Esophagus muscularis mucosa (tissue), 4 donors: ENCODE data around the gene POLN. TPM values are rescaled to one million over a fixed set of nuclear protein-coding genes. Genes with fewer than 3 reads are reported as not detected.

ENCODE experiments used
- DNase-seq: peaks from one replicate; pipeline ENCODE4 v3.0.0-alpha.2; 2017; ENCODE audit errors: extremely low spot score
- H3K27ac ChIP-seq, 4 donors: fragments of 200-600 bp; sonication (generic); replicated peaks in 1 of 4; 1 replicate in 3 of 4; 2 replicates in 1 of 4; pipeline ENCODE4 v1.5.1; 2016 to 2019; ENCODE audit warnings: mild to moderate bottlenecking in 1 of 4
- H3K27me3 ChIP-seq, 4 donors: fragments of 200-600 bp; sonication (generic); one replicate each; pipeline versions ENCODE4 v1.5.1 to v1.6.0; 2016 to 2019
- H3K36me3 ChIP-seq, 4 donors: fragments of 200-600 bp; sonication (generic); one replicate each; pipeline ENCODE4 v1.5.1; 2016 to 2019
- H3K4me1 ChIP-seq, 4 donors: fragments of 200-600 bp; sonication (generic); one replicate each; pipeline ENCODE4 v1.5.1; 2016 to 2019
- H3K4me3 ChIP-seq, 4 donors: fragments of 200-600 bp; sonication (generic); 1 replicate in 2 of 4; 2 replicates in 2 of 4; pipeline ENCODE4 v1.5.1; 2016 to 2019; ENCODE audit warnings: mild to moderate bottlenecking in 4 of 4, moderate library complexity in 1 of 4
- H3K9me3 ChIP-seq, 4 donors: fragments of 200-600 bp; sonication (generic); 1 replicate in 3 of 4; 2 replicates in 1 of 4; pipeline ENCODE4 v1.5.1; 2016 to 2019
- EP300 ChIP-seq: sonication (generic); formaldehyde crosslinking; IDR thresholded peaks from one replicate; pipeline ENCODE4 v1.6.1; 2017; ENCODE audit warnings: antibody characterized with exemption
- POLR2A ChIP-seq: fragments of 450-650 bp; IDR thresholded peaks from one replicate; pipeline ENCODE4 v1.6.1; 2017; ENCODE audit warnings: antibody characterized with exemption, moderate library complexity, mild to moderate bottlenecking, low read depth
- POLR2AphosphoS5 ChIP-seq, 2 donors: sonication (generic); formaldehyde crosslinking; IDR thresholded peaks; one replicate each; pipeline ENCODE4 v1.6.1; 2017; ENCODE audit warnings: antibody characterized with exemption in 2 of 2
- WGBS: methylation state at CpG from one replicate; pipeline ENCODE4 v1.1.5; 2018; 5-methylcytosine and 5-hydroxymethylcytosine counted together
- intact Hi-C: fragments of 100-400 bp; cut with DNase I; formaldehyde crosslinking; loops from one replicate; pipeline ENCODE4 v1.15.1; 2023
- total RNA-seq, 4 donors: library from RNA; depleted of rRNA; stranded (reverse); fragments of >200 nt; gene quantifications; one replicate each; pipeline versions ENCODE4 v1.1.0 to v1.2.1, GENCODE V29; 2016
- TF ChIP-seq, protein P1 (sequence below), 3 experiments: fragments of 200-600 bp in 2 of 3; fragments of 450-650 bp in 1 of 3; sonication (generic) in 2 of 3; IDR thresholded peaks; one replicate each; pipeline ENCODE4 v1.5.1; 2017 to 2019; ENCODE audit warnings: antibody characterized with exemption in 3 of 3, mild to moderate bottlenecking in 2 of 3, moderate library complexity in 1 of 3

Gene POLN
- total RNA-seq, 4 donors from 2014 or later, result 1.2 to 3.3 (median 2.7) TPM

GRCh38 chr4:2142630-2143427 lies 99.1 kb downstream of the POLN start:
- Histone ChIP-seq H3K4me1 (no peaks in the 10 kb centered on the region), H3K9me3 (no peaks in the 10 kb centered on the region), H3K27ac (no peak overlapping the region), H3K4me3 (no peak overlapping the region), H3K27me3 (no peaks in the 10 kb centered on the region), H3K36me3 (no peaks in the 10 kb centered on the region)
- no peak for DNase-seq
- TF ChIP-seq EP300 (no peak), POLR2AphosphoS5 (IDR thresholded peaks at IDR 0.05) (no peak), POLR2A (no peak)
- TF ChIP-seq, protein P1, sequence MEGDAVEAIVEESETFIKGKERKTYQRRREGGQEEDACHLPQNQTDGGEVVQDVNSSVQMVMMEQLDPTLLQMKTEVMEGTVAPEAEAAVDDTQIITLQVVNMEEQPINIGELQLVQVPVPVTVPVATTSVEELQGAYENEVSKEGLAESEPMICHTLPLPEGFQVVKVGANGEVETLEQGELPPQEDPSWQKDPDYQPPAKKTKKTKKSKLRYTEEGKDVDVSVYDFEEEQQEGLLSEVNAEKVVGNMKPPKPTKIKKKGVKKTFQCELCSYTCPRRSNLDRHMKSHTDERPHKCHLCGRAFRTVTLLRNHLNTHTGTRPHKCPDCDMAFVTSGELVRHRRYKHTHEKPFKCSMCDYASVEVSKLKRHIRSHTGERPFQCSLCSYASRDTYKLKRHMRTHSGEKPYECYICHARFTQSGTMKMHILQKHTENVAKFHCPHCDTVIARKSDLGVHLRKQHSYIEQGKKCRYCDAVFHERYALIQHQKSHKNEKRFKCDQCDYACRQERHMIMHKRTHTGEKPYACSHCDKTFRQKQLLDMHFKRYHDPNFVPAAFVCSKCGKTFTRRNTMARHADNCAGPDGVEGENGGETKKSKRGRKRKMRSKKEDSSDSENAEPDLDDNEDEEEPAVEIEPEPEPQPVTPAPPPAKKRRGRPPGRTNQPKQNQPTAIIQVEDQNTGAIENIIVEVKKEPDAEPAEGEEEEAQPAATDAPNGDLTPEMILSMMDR (IDR thresholded peaks at IDR 0.05), result no peak
- WGBS, result 71% methylated on average over 7 of the region's 7 CpGs
- intact Hi-C loops, result no loop called here

DNA sequence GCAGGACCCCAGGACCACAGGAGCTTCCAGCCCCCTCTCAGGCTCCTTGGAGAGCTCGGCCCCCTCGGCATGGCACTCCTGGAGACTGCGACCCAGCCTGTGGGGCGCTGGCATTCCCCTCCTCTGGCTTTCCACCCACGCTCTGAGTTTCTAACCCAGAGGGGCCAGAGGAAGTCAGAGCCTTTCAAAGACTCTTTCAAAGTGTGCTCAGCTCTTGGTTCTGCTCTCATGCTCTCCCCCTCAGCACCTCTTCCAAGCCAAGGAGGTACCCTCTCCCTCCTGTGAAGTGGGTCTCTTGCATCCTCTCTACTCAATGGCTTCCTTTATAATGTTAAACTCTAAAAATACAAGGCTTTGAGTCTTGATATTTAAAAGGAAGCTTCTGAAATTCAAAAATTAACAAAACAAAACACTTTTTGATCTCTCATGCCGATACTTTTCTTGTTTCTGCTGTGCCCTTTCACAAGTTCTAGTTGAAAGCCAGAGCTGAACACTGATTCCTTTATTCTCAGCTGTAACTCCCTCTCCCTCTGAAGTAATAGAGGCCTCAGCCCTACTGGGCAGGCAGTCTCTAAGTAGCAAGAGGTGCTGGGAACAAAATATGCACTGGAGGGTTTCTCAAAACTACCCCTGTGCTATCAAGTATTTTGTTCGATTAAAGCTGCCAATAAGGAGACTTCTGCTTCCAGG lies 100.0 kb downstream of the POLN start:
- no peaks in the 10 kb centered on the region for H3K9me3 ChIP-seq
- intact Hi-C loops, result no loop called here
- WGBS, result 80% methylated on average over 3 of the region's 7 CpGs
- H3K27me3 ChIP-seq, result no peaks in the 10 kb centered on the region
- TF ChIP-seq EP300 (no peak), POLR2AphosphoS5 (IDR thresholded peaks at IDR 0.05) (no peak), POLR2A (no peak)
- TF ChIP-seq, protein P1 (IDR thresholded peaks at IDR 0.05), result no peak
- no peaks in the 10 kb centered on the region for H3K4me1 ChIP-seq
- peak; percentile 68 for DNase-seq
- no peak overlapping the region for H3K4me3 ChIP-seq
- H3K27ac ChIP-seq, result peak overlapping the region in 2 of 4 donors; percentile 14 to 36
- H3K36me3 ChIP-seq, result no peaks in the 10 kb centered on the region

- intact Hi-C loops, result no loop called here
- 80% methylated on average over 8 of the region's 8 CpGs for WGBS
These were observed 100.7 kb downstream of the POLN start for GRCh38 chr4:2141022-2141761.

GRCh38 chr4:2138846-2139500 lies 102.9 kb downstream of the POLN start:
- WGBS, result 61% methylated on average over 11 of the region's 11 CpGs
- intact Hi-C loops, result no loop called here
- H3K9me3 ChIP-seq, result no peaks in the 10 kb centered on the region
- no peak for TF ChIP-seq EP300
- no peak for TF ChIP-seq POLR2AphosphoS5 (IDR thresholded peaks at IDR 0.05)
- TF ChIP-seq POLR2A, result no peak
- TF ChIP-seq, protein P1 (IDR thresholded peaks at IDR 0.05), result no peak
- no peaks in the 10 kb centered on the region for H3K36me3 ChIP-seq
- H3K27ac ChIP-seq, result no peak overlapping the region
- no peaks in the 10 kb centered on the region for H3K27me3 ChIP-seq
- no peaks in the 10 kb centered on the region for H3K4me1 ChIP-seq
- no peak overlapping the region for H3K4me3 ChIP-seq
- DNase-seq, result no peak

More at GRCh38 chr4:2141022-2141761, 100.7 kb downstream of the POLN start:
- Histone ChIP-seq H3K27ac (peak overlapping the region in 2 of 4 donors; percentile 14 to 36), H3K9me3 (no peaks in the 10 kb centered on the region), H3K4me1 (no peaks in the 10 kb centered on the region), H3K4me3 (no peak overlapping the region), H3K27me3 (no peaks in the 10 kb centered on the region), H3K36me3 (no peaks in the 10 kb centered on the region)
- peak; percentile 60 for DNase-seq
- no peak for TF ChIP-seq POLR2A
- TF ChIP-seq POLR2AphosphoS5 (IDR thresholded peaks at IDR 0.05), result no peak
- TF ChIP-seq, protein P1 (IDR thresholded peaks at IDR 0.05), result no peak
- TF ChIP-seq EP300, result no peak
